ENCODE data around the gene HNF1A. TPM values are rescaled to one million over a fixed set of nuclear protein-coding genes. Genes with fewer than 3 reads are reported as not detected.

The HNF1A gene
- polyA plus RNA-seq, 1 donor (not counting 4 experiments of a cell fraction or from before 2014, with no cell fraction given) = not detected

GRCh38 chr12:121025442-121026226, 47.3 kb downstream of the HNF1A start:
- no peak overlapping the region for H3K9ac ChIP-seq (ENCODE audit: control insufficient read depth, extremely low read depth, insufficient read depth, low read length)
- FAIRE-seq (no peak), DNase-seq (ENCODE audit: low read depth, low spot score) (no peak)
- H2AFZ ChIP-seq (ENCODE audit: control insufficient read depth, low read length) = no peak overlapping the region
- no peaks in the 10 kb centered on the region for H4K20me1 ChIP-seq (ENCODE audit: control insufficient read depth, extremely low read depth, insufficient read depth, low read length)
- no peaks in the 10 kb centered on the region for H3K4me1 ChIP-seq (ENCODE audit: control insufficient read depth, extremely low read depth, insufficient read depth, low read length)
- no peaks in the 10 kb centered on the region for H3K36me3 ChIP-seq (ENCODE audit: control insufficient read depth in 2 of 2, extremely low read depth in 1 of 2, insufficient read depth in 2 of 2, low read length in 2 of 2)
- H3K4me2 ChIP-seq (ENCODE audit: control insufficient read depth, extremely low read depth, insufficient read depth, low read depth, low read length) = no peak overlapping the region
- no peak for TF ChIP-seq EZH2 (IDR thresholded peaks at IDR 0.05; ENCODE audit: low read length)
- TF ChIP-seq CTCF (optimal IDR thresholded peaks at IDR 0.05 in 1 of 3, IDR thresholded peaks at IDR 0.05 in 1 of 3, conservative IDR thresholded peaks at IDR 0.05 in 1 of 3; ENCODE audit: extremely low read depth in 1 of 3, insufficient read depth in 2 of 3, low read length in 3 of 3) = no peak
- H3K79me2 ChIP-seq (ENCODE audit: control insufficient read depth, insufficient read depth, low read length) = no peaks in the 10 kb centered on the region
- no peak overlapping the region for H3K27ac ChIP-seq (ENCODE audit: control insufficient read depth, insufficient read depth, low read length)
- H3K9me3 ChIP-seq (ENCODE audit: control insufficient read depth, low read depth, low read length) = no peaks in the 10 kb centered on the region
- H3K9me1 ChIP-seq (ENCODE audit: control insufficient read depth, extremely low read depth, insufficient read depth, low read length) = no peaks in the 10 kb centered on the region
- no peaks in the 10 kb centered on the region for H3K27me3 ChIP-seq (ENCODE audit: control insufficient read depth, extremely low read depth, insufficient read depth, low read length)
- dilution Hi-C loops (cut with MboI; ENCODE audit: extremely low pct_ligation_motif_present, low sequenced_read_pairs) = no loop called here
- H3K4me3 ChIP-seq (ENCODE audit: control insufficient read depth in 2 of 3, extremely low read depth in 1 of 3, insufficient read depth in 2 of 3, low read depth in 1 of 3, low read length in 3 of 3) = no peak overlapping the region

GRCh38 chr12:121026274-121027045, 48.1 kb downstream of the HNF1A start:
- no peak overlapping the region for H3K27ac ChIP-seq (ENCODE audit: control insufficient read depth, insufficient read depth, low read length)
- H3K9ac ChIP-seq (ENCODE audit: control insufficient read depth, extremely low read depth, insufficient read depth, low read length) = no peak overlapping the region
- no peak for FAIRE-seq

More at GRCh38 chr12:121026274-121027045, 48.1 kb downstream of the HNF1A start:
- Histone ChIP-seq H3K9me3 (ENCODE audit: control insufficient read depth, low read depth, low read length) (no peaks in the 10 kb centered on the region), H3K36me3 (ENCODE audit: control insufficient read depth in 2 of 2, extremely low read depth in 1 of 2, insufficient read depth in 2 of 2, low read length in 2 of 2) (no peaks in the 10 kb centered on the region), H3K9me1 (ENCODE audit: control insufficient read depth, extremely low read depth, insufficient read depth, low read length) (no peaks in the 10 kb centered on the region), H3K4me1 (ENCODE audit: control insufficient read depth, extremely low read depth, insufficient read depth, low read length) (no peaks in the 10 kb centered on the region), H2AFZ (ENCODE audit: control insufficient read depth, low read length) (no peak overlapping the region), H3K4me3 (ENCODE audit: control insufficient read depth in 2 of 3, extremely low read depth in 1 of 3, insufficient read depth in 2 of 3, low read depth in 1 of 3, low read length in 3 of 3) (no peak overlapping the region), H3K4me2 (ENCODE audit: control insufficient read depth, extremely low read depth, insufficient read depth, low read depth, low read length) (no peak overlapping the region), H3K79me2 (ENCODE audit: control insufficient read depth, insufficient read depth, low read length) (no peaks in the 10 kb centered on the region), H4K20me1 (ENCODE audit: control insufficient read depth, extremely low read depth, insufficient read depth, low read length) (no peaks in the 10 kb centered on the region), H3K27me3 (ENCODE audit: control insufficient read depth, extremely low read depth, insufficient read depth, low read length) (no peaks in the 10 kb centered on the region)
- peak in 2 of 3 experiments; percentile 11 to 12 for TF ChIP-seq CTCF (optimal IDR thresholded peaks at IDR 0.05 in 1 of 3, IDR thresholded peaks at IDR 0.05 in 1 of 3, conservative IDR thresholded peaks at IDR 0.05 in 1 of 3; ENCODE audit: extremely low read depth in 1 of 3, insufficient read depth in 2 of 3, low read length in 3 of 3)
- no peak for TF ChIP-seq EZH2 (IDR thresholded peaks at IDR 0.05; ENCODE audit: low read length)
- no peak for DNase-seq (ENCODE audit: low read depth, low spot score)
- dilution Hi-C loops (cut with MboI; ENCODE audit: extremely low pct_ligation_motif_present, low sequenced_read_pairs) = no loop called here
